A549 (cell line): ENCODE data around the gene PIGS. TPM values are rescaled to one million over a fixed set of nuclear protein-coding genes. Genes with fewer than 3 reads are reported as not detected.

Source experiments
- ATAC-seq, 2 experiments: fragments of 200-7000 bp in 1 of 2; fragments of >200 bp in 1 of 2; cut with Nextera tagmentation in 1 of 2; cut with Tn5 transposase in 1 of 2; 3 replicates each; pipeline versions ENCODE4 v1.8.0 to v1.9.1; 2018 to 2020; ENCODE audit warnings: mild to moderate bottlenecking in 1 of 2, moderate library complexity in 1 of 2
- CTCF ChIA-PET: fragments of 300-600 bp; sonication (Branson Sonifier 250); formaldehyde crosslinking; extraction: SDS; loops from one replicate; lab custom pipeline; 2021; ENCODE audit warnings: antibody characterized with exemption, inconsistent platforms; lab: Yijun Ruan, JAX
- POLR2A ChIA-PET: fragments of 350-600 bp; formaldehyde crosslinking; extraction: SDS; loops from one replicate; lab custom pipeline; 2021; ENCODE audit warnings: antibody characterized with exemption, inconsistent platforms; lab: Yijun Ruan, JAX
- DNase-seq, 2 experiments: peaks; one replicate each; pipeline versions ENCODE4 v3.0.0 to v3.0.0-alpha.2; 2011 to 2016; ENCODE audit warnings: low read depth in 1 of 2, low spot score in 1 of 2
- FAIRE-seq: peaks from 2 replicates; lab custom pipeline; 2011; peaks lifted over from hg19 to GRCh38; lab: Jason Lieb, UNC
- H3K27ac ChIP-seq, 2 experiments: fragments of >200 bp; sonication (Bioruptor Twin); formaldehyde crosslinking; 3 replicates each; pipeline ENCODE4 v1.5.1; 2016 to 2017
- H3K4me1 ChIP-seq: fragments of >200 bp; sonication (Bioruptor Twin); formaldehyde crosslinking; 3 replicates; pipeline ENCODE4 v1.6.1; 2016
- H3K4me2 ChIP-seq: fragments of >200 bp; sonication (Bioruptor Twin); formaldehyde crosslinking; 3 replicates; pipeline ENCODE4 v1.6.1; 2016
- H3K4me3 ChIP-seq: fragments of >200 bp; sonication (Bioruptor Twin); formaldehyde crosslinking; 3 replicates; pipeline ENCODE4 v1.5.1; 2016
- H3K9me3 ChIP-seq: fragments of >200 bp; sonication (Bioruptor Twin); formaldehyde crosslinking; 3 replicates; pipeline ENCODE4 v1.6.1; 2016
- BHLHE40 ChIP-seq: IDR thresholded peaks from 2 replicates; pipeline ENCODE4 v1.6.1; 2012; ENCODE audit warnings: low read depth, low read length, inconsistent platforms
- CHD2 ChIP-seq: fragments of 150-350 bp; IDR thresholded peaks from 2 replicates; pipeline ENCODE4 v1.6.1; 2014; ENCODE audit warnings: low read length; ENCODE audit not compliant: partially characterized antibody
- EHMT2 ChIP-seq: fragments of 200-600 bp; sonication (generic); IDR thresholded peaks from 2 replicates; pipeline ENCODE4 v1.6.1; 2016; ENCODE audit warnings: antibody characterized with exemption, low read depth, mild to moderate bottlenecking, moderate library complexity
- ESRRA ChIP-seq: fragments of 150-350 bp; IDR thresholded peaks from 2 replicates; pipeline ENCODE4 v1.6.1; 2014; ENCODE audit warnings: mild to moderate bottlenecking, low read length, borderline replicate concordance
- FOSL2 ChIP-seq, 2 experiments: fragments of 450-650 bp in 1 of 2; fragments of >200 bp in 1 of 2; sonication (Bioruptor Twin) in 1 of 2; formaldehyde crosslinking; IDR thresholded peaks; 2 replicates each; pipeline versions ENCODE4 v1.5.0 to v1.6.1; 2016 to 2020; ENCODE audit warnings: mild to moderate bottlenecking in 1 of 2, moderate library complexity in 1 of 2
- FOXS1 ChIP-seq: fragments of 250-450 bp; sonication (Bioruptor Pico); IDR thresholded peaks from 2 replicates; pipeline ENCODE4 v1.5.0; 2020; ENCODE audit warnings: mild to moderate bottlenecking, moderate library complexity
- HDAC2 ChIP-seq: fragments of 200-600 bp; sonication (generic); IDR thresholded peaks from 2 replicates; pipeline ENCODE4 v1.6.1; 2016
- HOXA7 ChIP-seq: fragments of 250-450 bp; sonication (Bioruptor Pico); IDR thresholded peaks from 2 replicates; pipeline ENCODE4 v1.5.0; 2020; ENCODE audit warnings: mild to moderate bottlenecking, moderate library complexity
- HOXB13 ChIP-seq: fragments of 250-450 bp; sonication (Bioruptor Pico); IDR thresholded peaks from 2 replicates; pipeline ENCODE4 v1.5.0; 2020; ENCODE audit warnings: low read depth, mild to moderate bottlenecking, moderate library complexity
- JUN ChIP-seq, 2 experiments: fragments of >200 bp; sonication (Bioruptor Twin); formaldehyde crosslinking; IDR thresholded peaks; 2 replicates in 1 of 2; 3 replicates in 1 of 2; pipeline ENCODE4 v1.6.1; 2016 to 2017
- JUNB ChIP-seq: fragments of >200 bp; sonication (Bioruptor Twin); formaldehyde crosslinking; IDR thresholded peaks from 2 replicates; pipeline ENCODE4 v1.6.1; 2016
- KDM1A ChIP-seq: fragments of 200-600 bp; sonication (generic); IDR thresholded peaks from 2 replicates; pipeline ENCODE4 v1.6.1; 2016; ENCODE audit warnings: low read depth, mild to moderate bottlenecking
- MAZ ChIP-seq: fragments of 150-350 bp; IDR thresholded peaks from 2 replicates; pipeline ENCODE4 v1.6.1; 2014; ENCODE audit warnings: antibody characterized with exemption, low read depth, low read length, borderline replicate concordance
- NFE2L2 ChIP-seq: fragments of 150-350 bp; conservative IDR thresholded peaks from 2 replicates; pipeline ENCODE4 v1.6.1; 2014; ENCODE audit warnings: low read length
- NPAS2 ChIP-seq: fragments of 250-450 bp; sonication (Bioruptor Pico); IDR thresholded peaks from 2 replicates; pipeline ENCODE4 v1.8.0; 2022; ENCODE audit warnings: mild to moderate bottlenecking, moderate library complexity, borderline replicate concordance
- PHF8 ChIP-seq: fragments of 200-600 bp; sonication (generic); IDR thresholded peaks from 2 replicates; pipeline ENCODE4 v1.6.1; 2016; ENCODE audit warnings: low read depth, mild to moderate bottlenecking, antibody characterized with exemption, moderate library complexity, borderline replicate concordance
- POLR2AphosphoS2 ChIP-seq: conservative IDR thresholded peaks from 2 replicates; pipeline ENCODE4 v1.6.1; 2012; ENCODE audit warnings: low read length, improper control_type of control experiment, inconsistent platforms
- RAD21 ChIP-seq, 2 experiments: fragments of >200 bp in 1 of 2; sonication (Bioruptor Twin) in 1 of 2; formaldehyde crosslinking in 1 of 2; IDR thresholded peaks in 1 of 2; conservative IDR thresholded peaks in 1 of 2; 2 replicates in 1 of 2; 3 replicates in 1 of 2; pipeline ENCODE4 v1.6.1; 2012 to 2018; ENCODE audit warnings: inconsistent platforms in 1 of 2
- RCOR1 ChIP-seq: fragments of 150-350 bp; IDR thresholded peaks from 2 replicates; pipeline ENCODE4 v1.6.1; 2014; ENCODE audit warnings: antibody characterized with exemption, low read length, low read depth
- RNF2 ChIP-seq: fragments of 200-600 bp; sonication (generic); IDR thresholded peaks from 2 replicates; pipeline ENCODE4 v1.6.1; 2016; ENCODE audit warnings: low read depth, mild to moderate bottlenecking, antibody characterized with exemption, moderate library complexity, borderline replicate concordance
- TFCP2L1 ChIP-seq: fragments of 250-450 bp; sonication (Bioruptor Pico); IDR thresholded peaks from 2 replicates; pipeline ENCODE4 v1.5.0; 2021; ENCODE audit warnings: mild to moderate bottlenecking
- TP53 ChIP-seq: fragments of 250-450 bp; sonication (Bioruptor Pico); IDR thresholded peaks from 2 replicates; pipeline ENCODE4 v1.5.0; 2021; ENCODE audit warnings: mild to moderate bottlenecking, moderate library complexity
- ZFP36 ChIP-seq: fragments of 450-650 bp; IDR thresholded peaks from 2 replicates; pipeline ENCODE4 v1.6.1; 2014; ENCODE audit warnings: borderline replicate concordance; ENCODE audit not compliant: partially characterized antibody
- ZSCAN20 ChIP-seq: fragments of 250-450 bp; sonication (Bioruptor Pico); IDR thresholded peaks from 2 replicates; pipeline ENCODE4 v1.8.0; 2022; ENCODE audit warnings: mild to moderate bottlenecking, moderate library complexity
- WGBS: methylation state at CpG from one replicate; pipeline ENCODE4 v1.1.6; 2017; ENCODE audit errors: missing lambda C conversion rate; 5-methylcytosine and 5-hydroxymethylcytosine counted together
- polyA plus RNA-seq, 4 experiments: library from polyadenylated mRNA; depleted of rRNA in 3 of 4; stranded (reverse); fragments of >200 nt; fragmentation: RNase III in 1 of 4; extraction: RNeasy Plus Mini Kit Qiagen cat#74134 plus additional on column Dnase treatment in 1 of 4; gene quantifications; 2 replicates in 3 of 4; 3 replicates in 1 of 4; pipeline ENCODE4 v1.2.3, GENCODE V29; 2011 to 2017
- TF ChIP-seq, protein P1 (sequence below): IDR thresholded peaks from 2 replicates; pipeline ENCODE4 v1.6.1; 2012
- TF ChIP-seq, protein P2 (sequence below): fragments of 150-350 bp; IDR thresholded peaks from 2 replicates; pipeline ENCODE4 v1.6.1; 2014; ENCODE audit warnings: low read depth, mild to moderate bottlenecking, low read length
- TF ChIP-seq, protein P3 (sequence below): fragments of >200 bp; sonication (Bioruptor Twin); formaldehyde crosslinking; IDR thresholded peaks from 3 replicates; pipeline ENCODE4 v1.5.1; 2016
- TF ChIP-seq, protein P4 (sequence below): fragments of >200 bp; sonication (Bioruptor Twin); formaldehyde crosslinking; IDR thresholded peaks from 3 replicates; pipeline ENCODE4 v1.6.1; 2016

The PIGS gene
- polyA plus RNA-seq, 2 of the 4 experiments (the other 2 are of a cell fraction) = 50.0 to 53.2 TPM

DNA sequence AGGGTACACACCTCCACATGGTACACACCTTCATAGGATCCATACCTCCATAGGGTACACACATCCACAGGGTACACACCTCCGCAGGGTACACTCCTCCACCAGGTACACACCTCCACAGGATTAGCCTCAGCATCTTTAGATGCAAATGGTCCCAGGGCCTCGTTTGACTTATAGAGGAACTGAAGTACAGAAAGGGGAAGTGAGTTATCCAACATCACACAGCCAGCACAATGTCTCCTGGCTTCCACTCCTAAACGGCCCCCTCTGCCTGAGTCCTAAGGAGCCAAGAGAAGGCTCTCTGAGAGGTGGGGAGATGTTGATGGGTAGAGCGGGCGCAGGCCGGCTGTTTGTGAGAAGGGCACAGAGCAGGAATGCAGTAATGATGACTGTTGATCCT lies 53.2 kb downstream of the PIGS start:
- CTCF ChIA-PET = no interaction called here
- no peak for DNase-seq
- Histone ChIP-seq H3K4me1 (no peaks in the 10 kb centered on the region), H3K4me2 (no peak overlapping the region), H3K9me3 (peaks cover 7% of the 10 kb centered on the region; the same call in 2 of the 3 replicates), H3K27ac (no peak overlapping the region), H3K4me3 (no peak overlapping the region)
- no peak for ATAC-seq
- POLR2A ChIA-PET = no interaction called here
- no peak for FAIRE-seq
- WGBS = 64% methylated on average over 6 of the region's 6 CpGs
- TF ChIP-seq HDAC2 (no peak), HOXB13 (no peak), BHLHE40 (no peak), HOXA7 (no peak), RNF2 (no peak), NPAS2 (CRISPR knock-in tag) (no peak), RCOR1 (no peak), JUNB (no peak), FOSL2 (IDR thresholded peaks at IDR 0.05) (no peak), FOSL2 (CRISPR knock-in tag; IDR thresholded peaks at IDR 0.05) (no peak), FOXS1 (CRISPR knock-in tag) (no peak), MAZ (no peak)
- TF ChIP-seq, protein P1, sequence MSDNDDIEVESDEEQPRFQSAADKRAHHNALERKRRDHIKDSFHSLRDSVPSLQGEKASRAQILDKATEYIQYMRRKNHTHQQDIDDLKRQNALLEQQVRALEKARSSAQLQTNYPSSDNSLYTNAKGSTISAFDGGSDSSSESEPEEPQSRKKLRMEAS = no peak

DNA sequence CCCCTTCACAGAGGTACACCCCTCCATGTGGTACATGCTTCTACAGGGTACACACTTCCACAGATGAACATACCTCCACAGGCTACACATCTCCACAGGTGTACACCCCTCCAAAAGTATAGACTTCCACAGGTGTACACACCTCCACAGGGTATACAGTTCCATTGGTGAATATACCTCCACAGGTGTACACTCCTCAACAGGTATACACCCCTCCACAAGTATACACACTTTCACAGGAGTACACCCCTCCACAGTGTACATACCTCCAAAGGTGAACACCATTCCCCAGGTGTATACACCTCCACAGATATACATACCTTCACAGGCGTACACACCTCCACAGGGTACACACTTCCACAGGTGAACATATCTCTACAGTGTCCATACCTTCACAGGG lies 55.8 kb downstream of the PIGS start:
- ATAC-seq = no peak

DNA sequence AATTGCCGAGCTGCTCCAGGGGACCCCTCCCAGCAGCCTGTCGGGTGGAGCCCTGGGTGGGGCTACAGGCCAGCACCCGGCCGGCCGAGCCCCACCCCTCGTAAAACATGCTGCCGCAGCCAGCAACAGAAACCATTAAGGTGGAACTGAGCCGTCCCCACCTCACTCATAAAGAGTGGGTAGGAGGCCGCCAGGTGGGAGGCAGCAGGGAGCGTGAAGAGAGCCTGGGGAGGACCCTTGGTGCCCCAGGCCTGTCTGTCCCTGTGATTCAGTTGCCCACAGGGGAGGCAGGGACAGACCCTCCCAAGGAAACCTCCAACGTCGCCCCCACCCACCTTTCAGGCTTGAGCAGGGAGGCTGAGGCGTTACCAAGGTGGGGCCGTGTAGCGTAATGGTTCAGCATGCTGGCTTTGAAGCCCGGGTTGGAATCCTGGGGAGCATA lies 56.7 kb downstream of the PIGS start:
- no peak overlapping the region for H3K4me2 ChIP-seq
- DNase-seq (no peak), FAIRE-seq (no peak), ATAC-seq (no peak)
- ChIA-PET POLR2A (no interaction called here), CTCF (interaction anchor here (0.7 to 13.4 kb wide), 3 partner anchors 15 to 26 kb away, joined by 3 to 153 read pairs (median 3); no protein-coding TSS in a partner anchor)
- H3K4me1 ChIP-seq = no peaks in the 10 kb centered on the region
- no peak overlapping the region for H3K27ac ChIP-seq
- 38% methylated on average over 11 of the region's 16 CpGs for WGBS
- no peak overlapping the region for H3K4me3 ChIP-seq
- H3K9me3 ChIP-seq = peaks cover 7% of the 10 kb centered on the region; the same call in 2 of the 3 replicates
- TF ChIP-seq, protein P1 = no peak
- TF ChIP-seq CHD2 (no peak), JUN (IDR thresholded peaks at IDR 0.05) (no peak), NFE2L2 (no peak), RCOR1 (no peak), POLR2AphosphoS2 (no peak), ZSCAN20 (CRISPR knock-in tag) (no peak), ESRRA (no peak), RAD21 (conservative IDR thresholded peaks at IDR 0.05 in 1 of 2, IDR thresholded peaks at IDR 0.05 in 1 of 2) (no peak), FOXS1 (CRISPR knock-in tag) (no peak), ZFP36 (no peak), EHMT2 (no peak), HOXA7 (no peak), KDM1A (no peak)
- TF ChIP-seq, protein P2, sequence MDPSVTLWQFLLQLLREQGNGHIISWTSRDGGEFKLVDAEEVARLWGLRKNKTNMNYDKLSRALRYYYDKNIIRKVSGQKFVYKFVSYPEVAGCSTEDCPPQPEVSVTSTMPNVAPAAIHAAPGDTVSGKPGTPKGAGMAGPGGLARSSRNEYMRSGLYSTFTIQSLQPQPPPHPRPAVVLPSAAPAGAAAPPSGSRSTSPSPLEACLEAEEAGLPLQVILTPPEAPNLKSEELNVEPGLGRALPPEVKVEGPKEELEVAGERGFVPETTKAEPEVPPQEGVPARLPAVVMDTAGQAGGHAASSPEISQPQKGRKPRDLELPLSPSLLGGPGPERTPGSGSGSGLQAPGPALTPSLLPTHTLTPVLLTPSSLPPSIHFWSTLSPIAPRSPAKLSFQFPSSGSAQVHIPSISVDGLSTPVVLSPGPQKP = no peak

More for the DNA sequence above, 55.8 kb downstream of the PIGS start:
- DNase-seq = no peak
- Histone ChIP-seq H3K27ac (no peak overlapping the region), H3K9me3 (peaks cover 7% of the 10 kb centered on the region; the same call in 2 of the 3 replicates), H3K4me1 (no peaks in the 10 kb centered on the region), H3K4me2 (no peak overlapping the region), H3K4me3 (no peak overlapping the region)
- no peak for FAIRE-seq
- ChIA-PET CTCF (no interaction called here), POLR2A (no interaction called here)
- WGBS = 24% methylated on average over 1 of the region's 1 CpG
- TF ChIP-seq ZFP36 (no peak), TFCP2L1 (CRISPR knock-in tag) (no peak), PHF8 (no peak), TP53 (CRISPR knock-in tag) (no peak)
- TF ChIP-seq, protein P3, sequence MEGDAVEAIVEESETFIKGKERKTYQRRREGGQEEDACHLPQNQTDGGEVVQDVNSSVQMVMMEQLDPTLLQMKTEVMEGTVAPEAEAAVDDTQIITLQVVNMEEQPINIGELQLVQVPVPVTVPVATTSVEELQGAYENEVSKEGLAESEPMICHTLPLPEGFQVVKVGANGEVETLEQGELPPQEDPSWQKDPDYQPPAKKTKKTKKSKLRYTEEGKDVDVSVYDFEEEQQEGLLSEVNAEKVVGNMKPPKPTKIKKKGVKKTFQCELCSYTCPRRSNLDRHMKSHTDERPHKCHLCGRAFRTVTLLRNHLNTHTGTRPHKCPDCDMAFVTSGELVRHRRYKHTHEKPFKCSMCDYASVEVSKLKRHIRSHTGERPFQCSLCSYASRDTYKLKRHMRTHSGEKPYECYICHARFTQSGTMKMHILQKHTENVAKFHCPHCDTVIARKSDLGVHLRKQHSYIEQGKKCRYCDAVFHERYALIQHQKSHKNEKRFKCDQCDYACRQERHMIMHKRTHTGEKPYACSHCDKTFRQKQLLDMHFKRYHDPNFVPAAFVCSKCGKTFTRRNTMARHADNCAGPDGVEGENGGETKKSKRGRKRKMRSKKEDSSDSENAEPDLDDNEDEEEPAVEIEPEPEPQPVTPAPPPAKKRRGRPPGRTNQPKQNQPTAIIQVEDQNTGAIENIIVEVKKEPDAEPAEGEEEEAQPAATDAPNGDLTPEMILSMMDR = no peak
- TF ChIP-seq, protein P4, sequence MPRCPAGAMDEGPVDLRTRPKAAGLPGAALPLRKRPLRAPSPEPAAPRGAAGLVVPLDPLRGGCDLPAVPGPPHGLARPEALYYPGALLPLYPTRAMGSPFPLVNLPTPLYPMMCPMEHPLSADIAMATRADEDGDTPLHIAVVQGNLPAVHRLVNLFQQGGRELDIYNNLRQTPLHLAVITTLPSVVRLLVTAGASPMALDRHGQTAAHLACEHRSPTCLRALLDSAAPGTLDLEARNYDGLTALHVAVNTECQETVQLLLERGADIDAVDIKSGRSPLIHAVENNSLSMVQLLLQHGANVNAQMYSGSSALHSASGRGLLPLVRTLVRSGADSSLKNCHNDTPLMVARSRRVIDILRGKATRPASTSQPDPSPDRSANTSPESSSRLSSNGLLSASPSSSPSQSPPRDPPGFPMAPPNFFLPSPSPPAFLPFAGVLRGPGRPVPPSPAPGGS = no peak
